CD4-positive, alpha-beta T cell treated with Interleukin-15 for 1 hour (primary cell): ENCODE results near the gene SERPINB8.
A peak's percentile ranks its signal among the peaks of the same experiment; 100 is the strongest.
"Not testable (repeated sequence)": the region's sequence is repeated elsewhere in the genome, so short reads cannot be mapped to it uniquely, and the experiment has no call there.

Experiments used
- DNase-seq: peaks from one replicate; pipeline ENCODE4 v3.0.0-alpha.2; 2020

The SERPINB8 gene

DNA sequence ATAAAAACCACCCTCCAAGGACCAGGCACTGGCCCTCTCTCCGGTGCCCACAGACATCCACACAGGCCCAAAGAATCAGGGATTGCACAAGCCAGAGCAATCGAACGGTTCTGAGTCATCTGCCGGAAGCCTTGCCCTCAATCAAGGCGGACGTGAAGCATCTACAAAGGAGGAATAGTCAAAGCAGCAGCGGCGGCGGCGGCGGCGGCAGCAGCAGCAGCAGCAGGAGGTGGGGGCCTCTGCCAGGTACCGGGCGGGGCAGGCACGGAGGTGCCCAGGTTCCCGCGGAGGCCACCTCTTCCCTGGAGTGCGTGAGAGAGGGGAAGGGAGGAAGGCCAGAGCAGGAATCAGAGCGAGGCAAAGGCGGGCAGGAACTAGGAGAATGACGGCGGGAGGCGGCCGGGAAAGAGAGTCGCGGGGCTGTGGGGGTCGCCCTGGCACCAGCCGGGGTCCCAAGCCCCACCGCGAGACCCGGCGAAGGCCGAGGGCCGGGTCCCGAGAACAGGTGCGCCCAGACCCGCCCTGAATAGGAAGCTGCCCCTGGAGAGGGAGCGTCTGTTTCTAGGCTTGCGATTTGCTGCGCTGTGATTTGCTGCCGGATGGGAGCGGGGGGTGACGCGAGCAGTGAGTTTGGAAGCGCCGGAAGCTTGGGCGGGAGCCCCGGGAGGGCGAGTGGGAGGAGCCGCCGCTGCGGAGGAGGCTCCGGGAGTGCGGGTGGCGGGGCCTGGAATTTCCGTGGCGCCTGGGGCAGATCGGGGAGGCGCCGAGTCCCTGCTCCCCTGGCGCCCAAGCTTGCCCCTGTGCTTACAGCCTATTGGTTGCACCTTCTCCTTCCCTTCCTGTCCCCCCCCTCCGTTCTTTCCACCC is at the start of gene SERPINB8:
SERPINB8 (plus strand) TSS at position 140 of the 867 bp plus-strand sequence. CDS start 8,228 bp downstream, outside the sequence.
- peak; percentile 83 for DNase-seq

DNA sequence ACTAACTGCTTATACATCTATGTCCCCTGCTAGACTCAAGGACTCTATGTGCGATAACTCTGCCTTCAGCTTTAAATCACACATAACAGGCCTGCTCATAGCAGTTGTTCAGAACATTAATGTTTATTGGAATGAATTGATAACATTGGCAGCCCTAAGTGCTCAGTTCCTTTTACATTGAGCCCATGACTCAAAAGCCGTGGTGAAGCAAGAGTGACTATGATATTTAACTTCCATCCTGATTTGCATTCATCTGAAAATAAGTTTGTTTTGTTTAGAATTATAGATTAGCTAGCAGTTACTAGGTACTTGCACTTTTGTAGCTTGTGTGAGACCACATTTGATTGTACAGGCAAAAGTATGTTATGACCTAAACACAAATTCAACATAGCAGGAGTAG is 47.8 kb upstream of the SERPINB8 start:
- DNase-seq, result no peak

DNA sequence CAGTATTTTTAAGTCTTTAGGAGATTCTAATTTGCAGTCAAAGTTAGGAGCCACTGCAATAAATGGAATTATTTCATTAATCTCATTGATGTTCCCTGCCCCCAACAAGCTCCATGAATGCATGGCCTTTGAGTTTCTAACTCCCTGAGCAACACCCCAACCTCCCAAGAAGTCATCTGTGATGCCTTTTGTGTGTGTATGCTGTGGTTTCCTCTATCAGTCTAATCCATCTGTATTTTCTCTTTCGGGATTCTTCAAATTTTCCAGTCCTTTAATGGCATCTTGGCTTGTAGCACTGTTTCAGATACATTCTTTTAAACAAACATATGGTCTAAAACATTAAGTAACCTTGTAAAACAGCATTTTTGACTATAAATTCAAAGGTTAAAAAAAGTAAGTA is 45.3 kb upstream of the SERPINB8 start:
- no peak for DNase-seq

DNA sequence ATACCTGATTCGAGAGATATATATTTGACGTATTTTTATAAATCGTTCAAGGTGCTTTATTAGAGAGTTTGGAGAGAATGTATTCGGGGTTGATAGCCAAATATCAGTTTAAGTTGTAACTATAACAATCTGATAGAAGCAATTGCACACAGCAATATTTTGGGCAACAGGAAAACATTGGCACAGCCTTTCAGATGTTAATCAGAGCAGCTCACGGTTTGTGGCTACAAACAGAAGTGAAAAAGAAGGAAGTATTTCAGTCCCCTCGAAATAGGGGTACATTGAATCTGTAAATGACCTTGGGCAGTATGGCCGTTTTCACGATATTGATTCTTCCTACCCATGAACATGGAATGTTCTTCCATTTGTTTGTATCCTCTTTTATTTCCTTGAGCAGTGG is 41.5 kb upstream of the SERPINB8 start:
- no peak for DNase-seq

DNA sequence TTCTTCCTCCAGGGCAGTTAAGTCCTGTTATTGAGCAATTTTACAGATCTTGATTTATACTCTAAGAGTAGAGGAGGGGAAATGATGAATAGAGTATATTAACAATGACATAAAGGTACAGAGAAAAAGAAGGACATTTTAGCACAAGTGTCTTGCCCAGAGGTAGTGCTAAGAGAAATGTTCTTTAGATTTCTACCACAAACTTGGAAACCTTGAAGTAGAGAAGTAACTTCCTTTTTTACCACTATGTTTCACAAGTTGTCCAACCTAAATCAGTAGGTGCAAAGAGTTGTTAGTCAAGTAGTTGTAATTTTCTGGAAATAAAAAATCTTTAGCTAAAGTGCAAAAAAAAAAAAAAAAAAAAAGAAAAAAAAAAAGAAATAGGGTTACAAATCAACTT is 40.5 kb upstream of the SERPINB8 start:
- DNase-seq, result not testable (repeated sequence)

DNA sequence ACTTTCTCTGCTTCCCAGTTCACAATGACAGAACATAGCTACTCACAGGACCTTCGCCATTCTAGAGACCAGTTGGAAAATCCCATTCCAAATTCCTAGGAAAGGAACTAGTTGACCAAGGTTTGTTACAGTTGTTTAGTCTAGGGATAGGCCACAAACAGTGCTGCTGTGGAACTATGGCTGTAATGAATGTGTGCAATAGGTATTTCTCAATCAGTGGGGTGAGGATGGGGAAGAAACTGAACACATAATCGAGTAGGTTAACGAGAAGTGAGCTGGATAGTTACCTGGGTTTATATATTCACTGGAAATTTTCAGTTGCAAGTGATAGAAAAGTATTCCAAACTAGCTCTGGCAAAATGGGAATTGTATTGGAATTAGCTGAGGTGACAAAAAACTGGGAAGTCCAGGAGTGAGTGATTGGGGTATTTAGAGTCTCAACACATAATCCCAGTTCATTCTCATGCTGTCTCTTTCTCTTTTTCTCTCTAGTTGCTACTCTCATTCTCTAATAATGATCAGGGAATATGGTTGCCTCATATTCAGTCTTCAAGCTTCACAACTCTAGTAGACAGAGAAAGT is 39.0 kb upstream of the SERPINB8 start:
- DNase-seq, result no peak

- DNase-seq, result peak; percentile 76
These were observed 33.5 kb upstream of the SERPINB8 start for GRCh38 chr18:63936156-63936931.

- no peak for DNase-seq
These were observed 32.9 kb upstream of the SERPINB8 start for GRCh38 chr18:63936932-63937393.

GRCh38 chr18:63940008-63940407 is 29.9 kb upstream of the SERPINB8 start:
- no peak for DNase-seq

DNA sequence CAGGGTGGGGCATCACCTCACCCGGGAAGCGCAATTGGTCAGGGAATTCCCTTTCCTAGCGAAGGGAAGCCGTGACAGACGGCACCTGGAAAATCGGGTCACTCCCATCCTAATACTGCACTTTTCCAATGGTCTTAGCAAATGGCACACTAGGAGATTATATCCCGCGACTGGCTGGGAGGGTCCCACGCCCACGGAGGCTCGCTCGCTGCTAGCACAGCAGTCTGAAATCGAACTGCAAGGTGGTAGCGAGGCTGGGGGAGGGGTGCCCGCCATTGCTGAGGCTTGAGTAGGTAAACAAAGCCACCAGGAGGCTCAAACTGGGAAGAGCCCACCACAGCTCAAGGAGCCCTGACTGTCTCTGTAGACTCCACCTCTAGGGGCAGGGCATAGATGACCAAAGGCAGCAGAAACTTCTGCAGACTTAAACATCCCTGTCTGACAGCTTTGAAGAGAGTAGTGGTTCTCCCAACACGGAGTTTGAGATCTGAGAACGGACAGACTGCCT is 29.3 kb upstream of the SERPINB8 start:
- DNase-seq, result not testable (repeated sequence)

DNA sequence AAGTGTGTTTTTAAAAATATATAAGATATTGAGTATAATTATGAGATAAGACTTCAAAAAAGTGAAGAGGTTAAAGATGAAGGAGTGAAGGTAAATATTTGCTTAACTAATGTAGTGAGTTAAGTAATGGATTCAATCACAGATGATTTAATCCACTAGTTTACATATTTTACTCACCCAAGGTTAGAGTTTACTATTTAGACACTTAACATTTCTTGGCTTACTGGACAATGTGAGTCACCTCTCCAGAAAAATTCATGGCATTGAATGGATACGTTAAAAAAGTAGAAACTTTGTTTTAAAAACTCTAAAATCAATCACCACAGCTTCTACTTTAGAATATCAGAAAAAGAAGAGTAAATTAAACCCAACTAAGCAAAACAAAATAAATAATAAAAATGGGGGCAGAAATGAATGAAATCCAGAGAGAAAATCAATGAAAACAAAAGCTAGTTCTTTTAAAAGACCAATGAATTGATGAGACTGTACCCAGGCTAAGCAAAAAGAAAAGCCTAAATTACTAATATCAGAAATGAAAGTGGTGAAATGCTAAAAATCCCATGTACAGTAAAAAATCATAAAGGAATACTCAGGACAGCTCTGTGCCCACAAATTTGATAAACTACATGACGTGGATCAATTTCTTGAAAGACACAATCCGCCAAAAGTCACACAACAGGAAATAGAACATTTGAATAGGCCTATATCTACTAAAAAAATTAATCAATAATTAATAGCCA is 22.7 kb upstream of the SERPINB8 start:
- DNase-seq, result no peak

GRCh38 chr18:63949068-63949737 is 20.7 kb upstream of the SERPINB8 start, which contains the start of gene HMSD:
Gene HMSD (plus strand): TSS chr18:63949301. CDS start chr18:63953456, 4,155 bp downstream.
- peak; percentile 45 for DNase-seq

- no peak for DNase-seq
These were observed 18.6 kb upstream of the SERPINB8 start for GRCh38 chr18:63951302-63951705.

GRCh38 chr18:63953811-63954210 is 16.1 kb upstream of the SERPINB8 start:
- DNase-seq, result no peak

GRCh38 chr18:63956755-63957154 is 13.1 kb upstream of the SERPINB8 start:
- no peak for DNase-seq

DNA sequence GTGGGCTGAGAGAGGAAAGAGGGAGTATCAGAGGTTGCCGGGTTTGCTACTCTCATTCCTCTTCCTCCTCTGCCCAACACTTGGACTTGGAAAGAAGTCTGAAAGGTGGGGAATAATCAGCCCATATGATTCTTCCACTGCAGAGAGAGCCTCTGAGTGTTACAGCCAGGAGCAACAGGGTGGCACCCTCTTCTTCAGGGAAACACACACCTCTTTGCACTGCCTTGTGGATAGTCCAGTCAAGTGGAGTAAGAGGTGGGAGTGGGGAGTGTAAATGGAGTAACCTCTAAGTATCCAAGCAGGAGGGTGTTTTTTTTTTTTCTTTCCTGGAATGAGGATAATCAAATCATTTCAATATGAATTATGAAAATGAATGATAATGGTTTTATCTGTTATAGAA is 9.0 kb upstream of the SERPINB8 start:
- DNase-seq, result no peak

DNA sequence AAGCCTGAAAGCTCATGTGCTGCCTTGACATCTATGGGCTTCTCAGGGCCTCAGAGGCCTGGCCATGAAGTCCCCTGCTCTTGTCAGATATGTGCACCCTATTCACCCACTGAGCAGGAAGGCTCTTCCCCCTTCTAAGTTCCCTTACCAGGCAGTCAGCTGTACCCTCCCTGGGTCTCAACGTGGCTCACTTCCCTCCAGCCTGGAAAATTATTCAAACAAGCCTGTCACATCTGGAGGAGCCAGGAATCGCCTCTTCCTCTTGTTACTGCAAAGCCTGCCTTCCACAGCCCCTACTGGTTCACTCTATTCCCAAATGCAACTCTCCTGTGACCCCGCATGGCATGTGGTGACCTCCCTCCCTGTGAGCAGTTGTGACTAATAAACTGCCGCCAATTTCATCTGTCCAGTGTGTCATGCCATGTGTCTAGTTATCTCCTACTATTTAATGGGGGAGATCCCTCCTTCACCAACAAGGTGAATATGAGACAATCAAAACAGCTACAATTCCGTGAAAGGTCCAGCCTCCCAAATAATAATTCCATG is 8.4 kb upstream of the SERPINB8 start:
- no peak for DNase-seq

DNA sequence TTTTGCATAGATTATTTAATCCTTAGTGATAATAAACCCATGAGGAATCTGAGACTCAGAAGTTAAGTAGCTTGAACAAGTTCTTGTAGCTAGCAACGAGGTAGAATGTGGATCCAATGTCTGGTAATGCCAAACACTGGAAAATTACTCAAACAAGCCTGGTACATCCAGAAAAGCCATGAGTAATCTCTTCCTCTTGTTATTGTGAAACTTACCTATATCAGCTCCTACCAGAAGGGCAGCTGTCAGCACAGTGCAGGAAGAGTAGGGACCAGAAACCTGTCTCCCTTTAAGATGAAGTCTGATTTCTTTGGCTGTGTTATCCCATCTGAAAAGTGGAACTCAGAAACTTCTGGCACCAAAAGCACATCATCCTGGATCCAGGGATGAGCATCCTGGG is 7.7 kb upstream of the SERPINB8 start:
- DNase-seq, result no peak

DNA sequence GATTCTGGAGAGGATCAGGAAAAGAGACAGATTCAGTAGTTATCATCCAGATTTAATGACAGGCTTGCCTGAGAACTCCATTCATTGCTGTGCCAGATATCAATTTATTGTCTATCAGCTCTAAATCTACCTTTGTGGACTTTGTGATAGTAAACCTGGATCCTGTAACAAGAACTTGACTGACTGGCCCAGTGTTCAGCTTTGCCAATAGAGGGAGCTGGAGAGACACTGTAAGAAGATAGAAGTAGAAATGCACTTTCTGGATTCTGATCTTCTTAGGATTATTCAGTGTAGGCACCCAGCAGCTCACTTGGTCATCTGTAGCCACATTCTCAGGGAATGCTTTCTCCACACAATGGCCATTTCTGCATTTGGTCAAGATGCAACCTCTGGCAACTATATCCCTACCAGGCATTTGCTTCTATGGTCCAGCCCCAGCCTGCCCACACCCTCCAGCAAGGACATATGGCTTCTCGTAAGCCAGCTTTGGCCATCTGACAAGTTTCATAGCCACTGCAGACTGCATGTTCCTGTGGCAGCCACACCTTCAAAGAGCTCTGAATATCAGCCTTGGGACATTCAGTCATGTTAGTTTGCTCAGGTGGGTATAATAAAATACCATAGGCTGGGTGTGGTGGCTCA is 6.1 kb upstream of the SERPINB8 start:
- DNase-seq, result peak; percentile 64

DNA sequence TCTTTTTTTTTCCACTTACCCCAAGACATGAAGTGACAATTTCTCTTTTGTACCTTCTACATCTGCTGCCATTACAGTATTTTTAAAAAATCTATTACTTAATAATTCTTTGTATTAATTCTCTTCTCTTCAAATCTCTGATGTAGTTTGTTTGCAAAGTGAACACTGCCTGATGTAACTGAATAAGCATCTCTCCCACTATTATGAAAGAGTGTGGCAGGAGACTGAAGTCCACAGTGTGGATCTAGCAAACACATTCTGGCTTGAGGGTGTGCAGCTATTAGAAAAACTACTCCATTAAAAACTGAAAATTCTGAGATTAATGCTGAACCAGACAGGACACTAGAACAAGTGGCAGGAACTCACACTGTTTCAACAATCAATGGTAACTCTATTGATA is 5.0 kb upstream of the SERPINB8 start:
- DNase-seq, result no peak

DNA sequence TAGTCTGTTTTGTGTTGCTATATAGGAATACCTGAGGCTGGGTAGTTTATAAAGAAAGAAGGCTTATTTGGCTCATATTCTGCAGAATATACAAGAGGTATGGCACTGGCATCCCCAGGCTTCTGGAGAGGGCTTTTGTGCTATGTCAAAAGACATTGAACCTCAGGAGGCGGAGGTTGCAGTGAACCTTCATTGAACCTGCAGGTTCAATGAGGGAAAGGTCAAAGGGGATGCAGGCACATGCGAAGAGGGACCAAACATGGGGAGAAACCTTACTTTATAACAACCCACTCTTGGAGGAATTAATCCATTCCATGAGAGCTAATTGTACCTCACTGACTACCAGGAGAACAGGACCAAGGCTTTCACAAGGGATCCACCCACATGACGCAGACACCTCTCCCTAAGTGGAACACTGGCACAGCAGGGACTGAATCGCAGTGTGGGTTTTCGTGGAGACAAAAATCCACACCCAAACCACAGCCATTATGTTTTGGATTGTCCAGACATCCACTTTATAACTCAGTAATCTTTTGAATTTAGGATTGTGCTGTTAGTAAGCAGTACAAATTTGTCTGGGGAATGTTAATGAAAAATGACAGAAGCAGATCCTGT is 4.1 kb upstream of the SERPINB8 start:
- no peak for DNase-seq
